B cell (primary cell): ENCODE results near the gene DNAAF3. TPM values are rescaled to one million over a fixed set of nuclear protein-coding genes. Genes with fewer than 3 reads are reported as not detected.

Source experiments
- ATAC-seq: fragments of 200-7000 bp; cut with Tn5 transposase; one replicate; pipeline ENCODE4 v1.10.0; 2021; ENCODE audit warnings: low read depth, mild to moderate bottlenecking, moderate number of reproducible peaks, moderate library complexity
- CTCF ChIA-PET: fragments of 350-600 bp; sonication (Branson Sonifier 250); formaldehyde crosslinking; loops from one replicate; lab custom pipeline; 2021; ENCODE audit warnings: antibody characterized with exemption, inconsistent platforms; lab: Charles Lee
- POLR2A ChIA-PET: fragments of 350-600 bp; sonication (Branson Sonifier 250); formaldehyde crosslinking; loops from one replicate; lab custom pipeline; 2021; ENCODE audit warnings: antibody characterized with exemption; lab: Charles Lee
- DNase-seq: peaks from one replicate; pipeline ENCODE4 v3.0.0; 2013
- H2AFZ ChIP-seq: 2 replicates; pipeline ENCODE4 v1.6.1; 2012; ENCODE audit warnings: mild to moderate bottlenecking, low read depth, low read length; ENCODE audit not compliant: insufficient read depth, poor library complexity, severe bottlenecking
- H3K27ac ChIP-seq, 2 donors: 1 replicate in 1 of 2; 2 replicates in 1 of 2; pipeline ENCODE4 v1.5.1; 2012 to 2013; ENCODE audit warnings: low read length in 2 of 2, mild to moderate bottlenecking in 2 of 2, moderate library complexity in 1 of 2
- H3K27me3 ChIP-seq, 4 experiments: fragments of 200-600 bp in 1 of 4; sonication (generic) in 1 of 4; replicated peaks in 1 of 4; 1 replicate in 2 of 4; 2 replicates in 2 of 4; pipeline versions ENCODE4 v1.6.1 to v1.7.0; 2013 to 2016; ENCODE audit warnings: low read length in 3 of 4, mild to moderate bottlenecking in 2 of 4, mixed read lengths in 1 of 4, moderate library complexity in 1 of 4; ENCODE audit not compliant: insufficient read depth in 4 of 4, control insufficient read depth in 3 of 4; ENCODE audit errors: control extremely low read depth in 1 of 4
- H3K36me3 ChIP-seq, 2 experiments: replicated peaks in 1 of 2; 1 replicate in 1 of 2; 2 replicates in 1 of 2; pipeline versions ENCODE4 v1.6.1 to v1.7.1; 2013; ENCODE audit warnings: low read length in 1 of 2; ENCODE audit not compliant: insufficient read depth in 2 of 2, control insufficient read depth in 1 of 2; ENCODE audit errors: control extremely low read depth in 1 of 2, extremely low read depth in 1 of 2
- H3K4me1 ChIP-seq, 2 donors: fragments of 200-600 bp in 1 of 2; sonication (generic) in 1 of 2; 1 replicate in 1 of 2; 2 replicates in 1 of 2; pipeline versions ENCODE4 v1.5.1 to v1.6.1; 2013 to 2017; ENCODE audit warnings: low read length in 2 of 2; ENCODE audit not compliant: control insufficient read depth in 2 of 2, insufficient read depth in 2 of 2
- H3K4me2 ChIP-seq: replicated peaks from 2 replicates; pipeline ENCODE3; 2012; ENCODE audit warnings: mild to moderate bottlenecking, low read depth, low read length; ENCODE audit not compliant: poor library complexity, severe bottlenecking
- H3K4me3 ChIP-seq, 5 experiments: fragments of 200-600 bp in 1 of 5; sonication (generic) in 1 of 5; 1 replicate in 3 of 5; 2 replicates in 2 of 5; pipeline versions ENCODE4 v1.5.1 to v1.7.0; 2011 to 2016; ENCODE audit warnings: low read length in 4 of 5, mild to moderate bottlenecking in 4 of 5, low read depth in 2 of 5, control low read depth in 1 of 5, moderate library complexity in 1 of 5; ENCODE audit not compliant: insufficient read depth in 1 of 5; ENCODE audit errors: control extremely low read depth in 1 of 5, extremely low read depth in 1 of 5
- H3K79me2 ChIP-seq: fragments of 200-600 bp; sonication (generic); one replicate; pipeline ENCODE4 v1.6.0; 2016; ENCODE audit warnings: low read length; ENCODE audit not compliant: control insufficient read depth, insufficient read depth
- H3K9ac ChIP-seq: fragments of 200-600 bp; sonication (generic); 2 replicates; pipeline ENCODE4 v1.6.1; 2017; ENCODE audit warnings: mild to moderate bottlenecking, low read length, moderate library complexity
- H3K9me3 ChIP-seq, 3 donors: one replicate each; pipeline versions ENCODE4 v1.6.1 to v1.7.1; 2013; ENCODE audit warnings: low read length in 2 of 3; ENCODE audit not compliant: control insufficient read depth in 2 of 3, insufficient read depth in 1 of 3; ENCODE audit errors: control extremely low read depth in 1 of 3
- H4K20me1 ChIP-seq: 2 replicates; pipeline ENCODE4 v1.6.0; 2012; ENCODE audit warnings: mild to moderate bottlenecking, low read length; ENCODE audit not compliant: insufficient read depth, control insufficient read depth, poor library complexity, severe bottlenecking
- H3K27ac Mint-ChIP-seq: one replicate; pipeline ENCODE4 v1.8.0; 2021; ENCODE audit warnings: mixed read lengths
- H3K27me3 Mint-ChIP-seq: one replicate; pipeline ENCODE4 v1.8.0; 2021; ENCODE audit warnings: mixed read lengths
- H3K4me1 Mint-ChIP-seq: one replicate; pipeline ENCODE4 v1.8.0; 2021; ENCODE audit warnings: mixed read lengths
- H3K4me3 Mint-ChIP-seq: one replicate; pipeline ENCODE4 v1.8.0; 2021; ENCODE audit warnings: mixed read lengths
- H3K9me3 Mint-ChIP-seq: one replicate; pipeline ENCODE4 v1.8.0; 2022; ENCODE audit warnings: mixed read lengths; ENCODE audit not compliant: insufficient read depth
- CTCF ChIP-seq: fragments of 200-600 bp; IDR thresholded peaks from one replicate; pipeline ENCODE4 v1.8.0; 2022; ENCODE audit warnings: antibody characterized with exemption, mild to moderate bottlenecking
- EZH2 ChIP-seq: IDR thresholded peaks from 2 replicates; pipeline ENCODE4 v1.6.1; 2012; ENCODE audit warnings: borderline replicate concordance, low read depth, mild to moderate bottlenecking, moderate library complexity, low read length; ENCODE audit not compliant: insufficient read depth, poor library complexity, severe bottlenecking
- WGBS: methylation state at CpG from one replicate; pipeline ENCODE4 v1.1.5; 2013; ENCODE audit warnings: missing lambda C conversion rate; ENCODE audit not compliant: insufficient coverage; 5-methylcytosine and 5-hydroxymethylcytosine counted together
- intact Hi-C: fragments of 100-400 bp; cut with micrococcal nuclease; formaldehyde crosslinking; loops from one replicate; pipeline ENCODE4 v1.10.0; 2022
- polyA plus RNA-seq: library from polyadenylated mRNA; depleted of rRNA; stranded (reverse); fragments of >200 nt; gene quantifications from 2 replicates; pipeline ENCODE4 v1.2.3, GENCODE V29; 2012
- total RNA-seq, 2 donors: library from RNA; stranded (reverse); fragments of 120-200 nt in 1 of 2; gene quantifications; 1 replicate in 1 of 2; 2 replicates in 1 of 2; pipeline versions ENCODE4 v1.2.3 to v1.2.4, GENCODE V29; 2013 to 2022

DNAAF3 gene
- total and polyA plus RNA-seq, 2 donors (not counting 1 experiment from before 2014, with no cell fraction given), result not detected

GRCh38 chr19:55173714-55174409, 7.4 kb upstream of the DNAAF3 start:
- H2AFZ ChIP-seq, result peak overlapping the region; percentile 61
- peak; percentile 62 for DNase-seq
- 2% methylated on average over 31 of the region's 37 CpGs for WGBS
- no peaks in the 10 kb centered on the region for H4K20me1 ChIP-seq
- H3K9me3 ChIP-seq, result peaks cover 0 to 45% (median 14%) of the 10 kb centered on the region in 3 donors
- H3K27me3 ChIP-seq, result peaks cover 0 to 91% (median 48%) of the 10 kb centered on the region in 4 experiments
- Mint-ChIP-seq H3K27ac (no peak overlapping the region), H3K27me3 (peaks cover 70% of the 10 kb centered on the region), H3K4me3 (peak overlapping the region; percentile 69), H3K9me3 (no peaks in the 10 kb centered on the region), H3K4me1 (peaks cover 24% of the 10 kb centered on the region)
- peak overlapping the region in 4 of 5 experiments; percentile 41 to 57 (median 52) for H3K4me3 ChIP-seq
- H3K79me2 ChIP-seq, result no peaks in the 10 kb centered on the region
- H3K27ac ChIP-seq, result no peak overlapping the region
- peak; percentile 18 for TF ChIP-seq EZH2
- no peak for TF ChIP-seq CTCF
- H3K4me2 ChIP-seq, result peak overlapping the region; percentile 85
- no peaks in the 10 kb centered on the region for H3K36me3 ChIP-seq
- ChIA-PET POLR2A (interaction anchor here (0.8 kb wide), 1 partner anchor 210 kb away, joined by 3 read pairs; the partner anchor contains the start of gene TMEM238), CTCF (interaction anchor here (0.5 kb wide), 1 partner anchor 403 kb away, joined by 3 read pairs; no protein-coding TSS in a partner anchor)
- intact Hi-C loops, result no loop called here
- ATAC-seq, result peak; percentile 53
- H3K9ac ChIP-seq, result peak overlapping the region; percentile 56
- H3K4me1 ChIP-seq, result peaks cover 24 to 35% of the 10 kb centered on the region in 2 donors

GRCh38 chr19:55173186-55173713, 6.8 kb upstream of the DNAAF3 start:
- H3K4me2 ChIP-seq, result peak overlapping the region; percentile 85
- TF ChIP-seq EZH2 (no peak), CTCF (no peak)
- peak overlapping the region; percentile 56 for H3K9ac ChIP-seq
- CTCF ChIA-PET, result no interaction called here
- Mint-ChIP-seq H3K27ac (no peak overlapping the region), H3K9me3 (no peaks in the 10 kb centered on the region), H3K4me1 (peaks cover 20% of the 10 kb centered on the region), H3K4me3 (peak overlapping the region; percentile 69), H3K27me3 (peaks cover 71% of the 10 kb centered on the region)
- POLR2A ChIA-PET, result no interaction called here
- H2AFZ ChIP-seq, result peak overlapping the region; percentile 61
- H3K79me2 ChIP-seq, result no peaks in the 10 kb centered on the region
- H3K27ac ChIP-seq, result no peak overlapping the region
- H3K9me3 ChIP-seq, result peaks cover 0 to 41% (median 14%) of the 10 kb centered on the region in 3 donors
- H3K4me1 ChIP-seq, result peaks cover 18 to 29% of the 10 kb centered on the region in 2 donors
- DNase-seq (no peak), ATAC-seq (no peak)
- H4K20me1 ChIP-seq, result no peaks in the 10 kb centered on the region
- no peaks in the 10 kb centered on the region for H3K36me3 ChIP-seq
- peak overlapping the region in 4 of 5 experiments; percentile 41 to 57 (median 52) for H3K4me3 ChIP-seq
- intact Hi-C loops, result no loop called here
- H3K27me3 ChIP-seq, result peaks cover 0 to 87% (median 46%) of the 10 kb centered on the region in 4 experiments
- 4% methylated on average over 31 of the region's 32 CpGs for WGBS
